GM12892 (cell line): ENCODE results near the gene CACNA2D2.
A peak's percentile ranks its signal among the peaks of the same experiment; 100 is the strongest.

Experiments used
- DNase-seq: peaks from one replicate; pipeline ENCODE4 v3.0.0; 2011; ENCODE audit not compliant: insufficient read length
- FAIRE-seq: peaks from 2 replicates; lab custom pipeline; 2011; peaks lifted over from hg19 to GRCh38; lab: Jason Lieb, UNC
- POLR2A ChIP-seq: IDR thresholded peaks from 2 replicates; pipeline ENCODE4 v1.6.1; 2011; ENCODE audit warnings: low read depth, low read length, control low read depth
- POLR2AphosphoS5 ChIP-seq: IDR thresholded peaks from 2 replicates; pipeline ENCODE4 v1.6.1; 2011; ENCODE audit warnings: low read depth, low read length, control low read depth
- TAF1 ChIP-seq: IDR thresholded peaks from 2 replicates; pipeline ENCODE4 v1.6.1; 2011; ENCODE audit warnings: low read depth, mild to moderate bottlenecking, control low read depth, low read length, borderline replicate concordance

The CACNA2D2 gene

DNA sequence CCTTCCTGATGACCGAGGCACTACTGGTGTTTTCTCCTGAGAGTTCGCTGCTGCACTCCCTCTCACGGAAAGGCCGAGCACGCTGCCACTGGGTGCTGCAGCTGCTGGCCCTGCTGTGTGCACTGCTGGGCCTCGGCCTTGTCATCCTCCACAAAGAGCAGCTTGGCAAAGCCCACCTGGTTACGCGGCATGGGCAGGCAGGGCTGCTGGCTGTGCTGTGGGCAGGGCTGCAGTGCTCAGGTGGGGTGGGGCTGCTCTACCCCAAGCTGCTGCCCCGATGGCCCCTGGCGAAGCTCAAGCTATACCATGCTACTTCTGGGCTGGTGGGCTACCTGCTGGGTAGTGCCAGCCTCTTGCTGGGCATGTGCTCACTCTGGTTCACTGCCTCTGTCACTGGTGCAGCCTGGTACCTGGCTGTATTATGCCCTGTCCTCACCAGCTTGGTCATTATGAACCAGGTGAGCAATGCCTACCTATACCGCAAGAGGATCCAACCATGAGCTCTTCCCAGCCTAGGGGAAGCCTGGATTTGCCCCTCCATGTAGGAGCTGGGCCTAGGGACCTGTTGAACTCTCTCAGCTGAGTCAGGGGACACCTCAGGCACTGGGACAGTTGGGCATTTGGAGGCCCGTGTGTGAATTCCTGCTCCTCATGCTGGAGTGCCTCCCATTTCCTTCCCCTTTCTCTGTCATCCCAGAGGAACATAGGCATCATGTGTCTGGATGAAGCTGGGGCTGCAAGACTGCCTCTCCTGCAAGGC lies 150.0 kb downstream of the CACNA2D2 start:
- no peak for DNase-seq
- no peak for FAIRE-seq
- peak; percentile 46 for TF ChIP-seq POLR2A
- no peak for TF ChIP-seq TAF1

GRCh38 chr3:50352781-50353180 lies 150.7 kb downstream of the CACNA2D2 start:
- DNase-seq: no peak

GRCh38 chr3:50351323-50351697 lies 152.1 kb downstream of the CACNA2D2 start:
- FAIRE-seq (no peak), DNase-seq (no peak)
- no peak for TF ChIP-seq POLR2A
- TF ChIP-seq POLR2AphosphoS5: no peak
- no peak for TF ChIP-seq TAF1

More at GRCh38 chr3:50352781-50353180, 150.7 kb downstream of the CACNA2D2 start:
- FAIRE-seq: no peak
- TF ChIP-seq POLR2AphosphoS5 (no peak), TAF1 (no peak), POLR2A (no peak)

GRCh38 chr3:50350527-50351322 lies 152.7 kb downstream of the CACNA2D2 start, which contains the start of the genes CYB561D2 and NPRL2:
TSS of gene CYB561D2 (plus strand) at chr3:50350862. CDS start at chr3:50351434, 572 bp downstream.
TSS of gene NPRL2 (minus strand) at chr3:50350775. CDS start at chr3:50350652, 123 bp downstream.
- peak; percentile 99 for FAIRE-seq
- TF ChIP-seq POLR2A: peak; percentile 97
- peak; percentile 76 for TF ChIP-seq TAF1
- TF ChIP-seq POLR2AphosphoS5: peak; percentile 94
- DNase-seq: peak; percentile 99

DNA sequence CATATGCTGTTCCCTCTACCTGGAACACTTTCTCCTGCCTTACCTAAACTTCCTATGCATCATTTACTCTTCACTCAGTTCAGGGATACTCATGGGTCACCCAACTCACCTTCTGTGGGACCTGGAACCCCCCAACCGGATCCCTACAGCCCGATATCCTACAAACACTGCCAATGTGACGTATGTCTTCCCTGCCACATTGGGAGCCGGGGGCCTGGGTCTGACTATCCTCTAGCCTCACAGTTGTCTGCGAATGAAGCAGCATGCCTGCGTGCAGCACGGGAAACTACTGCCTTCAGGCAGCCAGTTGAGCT lies 153.3 kb downstream of the CACNA2D2 start:
- no peak for FAIRE-seq
- TF ChIP-seq POLR2AphosphoS5 (no peak), TAF1 (no peak), POLR2A (no peak)
- DNase-seq: no peak

DNA sequence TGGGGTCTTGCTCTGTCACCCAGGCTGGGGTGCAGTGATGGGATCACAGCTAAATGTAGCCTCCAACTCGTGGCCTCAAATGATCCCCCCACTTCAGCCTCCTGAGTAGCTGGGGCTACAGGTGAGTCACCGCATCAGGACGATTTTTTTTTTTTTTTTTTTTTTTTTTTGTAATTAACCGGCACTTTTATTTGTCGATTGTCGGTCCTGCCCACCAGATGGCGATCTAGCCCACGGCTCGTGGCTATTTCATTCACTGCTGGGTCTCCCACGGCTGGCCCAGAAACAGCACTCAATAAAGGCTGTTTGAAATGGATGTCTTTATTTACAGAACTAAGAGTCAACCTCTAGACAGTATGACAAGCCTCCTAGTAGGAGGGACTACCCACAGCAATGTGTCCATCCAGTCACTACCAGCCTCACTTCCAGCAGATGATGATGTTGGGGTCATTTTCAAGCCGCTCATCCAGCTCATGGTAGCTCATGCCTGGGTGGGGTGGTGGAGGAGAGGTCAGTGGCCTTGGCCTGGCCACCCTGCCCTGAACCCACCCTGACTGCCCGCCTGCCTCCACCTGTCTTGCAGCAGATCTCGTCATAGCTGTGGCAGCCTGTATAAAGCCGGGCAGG lies 156.1 kb downstream of the CACNA2D2 start:
- TF ChIP-seq POLR2A (no peak), POLR2AphosphoS5 (no peak), TAF1 (no peak)
- FAIRE-seq (peak; percentile 84), DNase-seq (no peak)

DNA sequence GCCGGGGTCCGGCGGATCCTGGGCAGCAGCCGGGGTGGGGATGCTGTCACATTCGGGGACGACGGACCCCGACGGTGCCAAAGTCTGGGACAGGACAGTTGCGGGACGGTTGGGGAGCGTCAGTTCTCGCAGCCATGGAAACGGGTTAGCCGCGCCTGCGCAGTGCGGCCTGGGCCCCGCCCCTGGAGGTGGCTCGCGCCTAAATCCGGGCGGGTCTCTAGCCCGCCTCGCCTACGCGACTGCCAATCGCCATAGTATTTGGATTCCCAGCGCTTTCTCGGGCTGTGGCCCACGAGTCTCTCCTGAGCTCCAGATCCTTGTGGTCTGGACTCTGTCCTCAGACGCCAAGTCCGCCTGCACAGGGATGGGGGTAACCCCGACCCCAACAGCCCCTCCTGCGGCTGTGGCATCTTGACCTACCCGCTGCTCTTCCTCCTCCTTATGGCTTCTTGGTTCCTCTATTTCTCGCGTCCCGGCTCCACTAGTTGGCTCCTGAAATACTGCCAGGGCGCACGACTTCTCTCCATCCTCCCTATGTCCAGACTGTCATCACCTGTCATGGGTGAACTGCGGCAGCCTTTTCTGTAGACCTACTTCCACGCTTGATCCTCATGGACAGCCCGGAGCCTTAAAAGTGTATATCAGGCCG lies 157.7 kb downstream of the CACNA2D2 start, which contains the start of gene ZMYND10:
Gene ZMYND10, minus strand, starts transcription at position 147 of the 649 bp plus-strand sequence. CDS start 153 bp downstream, outside the sequence.
- FAIRE-seq (peak; percentile 88), DNase-seq (peak; percentile 76)

DNA sequence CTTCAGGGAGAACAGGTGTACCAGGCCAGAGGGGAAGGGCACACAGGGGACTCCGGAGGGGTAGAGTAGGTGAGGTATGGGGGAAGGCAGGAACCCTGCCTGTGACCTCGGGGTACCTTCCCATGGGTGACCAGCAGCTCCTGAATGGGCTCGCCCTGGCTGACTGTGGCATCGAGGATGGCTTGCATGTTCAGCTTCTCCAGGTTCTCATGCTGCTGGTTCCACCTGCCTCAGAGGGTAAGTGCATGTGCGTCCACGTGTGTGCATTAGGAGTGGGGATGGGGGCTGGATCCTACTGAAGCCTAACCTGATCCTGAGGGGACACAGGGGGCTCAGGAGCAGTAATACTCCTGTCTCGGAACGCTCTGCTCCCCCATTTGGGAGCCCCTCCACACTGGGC lies 158.4 kb downstream of the CACNA2D2 start:
- no peak for TF ChIP-seq POLR2AphosphoS5
- TF ChIP-seq TAF1: no peak
- TF ChIP-seq POLR2A: no peak
- no peak for FAIRE-seq
- no peak for DNase-seq

More for the DNA sequence above, 157.7 kb downstream of the CACNA2D2 start, which contains the start of gene ZMYND10:
- TF ChIP-seq POLR2AphosphoS5 (no peak), POLR2A (no peak), TAF1 (no peak)

DNA sequence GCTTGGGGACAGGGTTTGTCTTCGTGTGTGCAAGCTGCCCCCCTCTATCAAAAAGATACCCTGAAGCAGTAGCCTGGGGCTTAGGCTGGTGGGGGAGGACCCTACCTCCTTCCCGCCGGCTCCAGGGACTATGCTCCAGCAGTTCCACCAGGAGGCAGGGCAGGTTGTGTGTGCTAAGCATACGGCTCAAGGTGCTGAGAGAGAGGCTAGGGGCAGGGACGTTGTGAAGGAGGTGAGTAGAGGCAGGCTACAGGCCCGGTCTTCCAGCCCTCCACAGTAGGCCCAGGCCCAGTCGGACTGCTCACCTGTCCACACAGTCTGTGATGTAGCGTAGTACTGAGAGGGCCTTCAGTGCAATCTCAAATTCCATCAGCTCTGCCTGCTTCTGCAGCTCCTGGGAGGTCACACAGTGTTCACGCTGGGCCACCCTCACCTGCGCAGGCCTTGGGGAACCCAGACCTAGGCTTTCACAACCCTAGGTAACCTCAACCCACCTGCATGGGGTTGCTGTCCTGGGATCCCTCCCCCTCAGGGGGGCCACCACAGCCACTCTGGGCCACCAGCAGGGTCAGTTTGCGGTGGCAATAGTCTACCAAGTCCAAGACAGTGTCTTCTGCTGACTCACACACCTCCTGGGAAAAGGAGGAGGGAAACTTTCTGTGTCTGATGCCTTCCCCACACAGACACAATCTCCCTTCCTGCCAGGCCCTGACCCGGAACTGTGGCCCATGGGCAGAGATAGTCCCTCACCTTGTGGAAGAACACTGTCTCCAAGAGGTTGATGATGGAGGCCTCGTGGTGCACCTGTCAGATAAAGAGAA lies 160.4 kb downstream of the CACNA2D2 start:
- no peak for DNase-seq
- FAIRE-seq: no peak
- TF ChIP-seq TAF1 (no peak), POLR2A (no peak), POLR2AphosphoS5 (no peak)

GRCh38 chr3:50341996-50342650 lies 161.3 kb downstream of the CACNA2D2 start:
- DNase-seq (no peak), FAIRE-seq (no peak)
- TF ChIP-seq TAF1: no peak
- no peak for TF ChIP-seq POLR2AphosphoS5
- no peak for TF ChIP-seq POLR2A

- TF ChIP-seq POLR2AphosphoS5 (no peak), POLR2A (no peak), TAF1 (no peak)
- FAIRE-seq (no peak), DNase-seq (no peak)
These were observed 161.9 kb downstream of the CACNA2D2 start for GRCh38 chr3:50341537-50341936.
